OCI-LY1 (cell line): ENCODE measurements around the gene CTTNBP2.

Source experiments
- EZH2 ChIP-seq: fragments of 200-600 bp; sonication (generic), shearing (Covaris generic); IDR thresholded peaks from 2 replicates; pipeline ENCODE4 v1.8.0; 2017; ENCODE audit warnings: borderline replicate concordance, mixed run types, mild to moderate bottlenecking, antibody characterized with exemption, low read length, moderate library complexity, mixed read lengths
- TF ChIP-seq, protein P1 (sequence below): fragments of 200-600 bp; sonication (generic), shearing (Covaris generic); IDR thresholded peaks from 2 replicates; pipeline ENCODE4 v1.5.1; 2017; ENCODE audit warnings: mild to moderate bottlenecking, antibody characterized with exemption, low read length, moderate library complexity, mixed read lengths

DNA sequence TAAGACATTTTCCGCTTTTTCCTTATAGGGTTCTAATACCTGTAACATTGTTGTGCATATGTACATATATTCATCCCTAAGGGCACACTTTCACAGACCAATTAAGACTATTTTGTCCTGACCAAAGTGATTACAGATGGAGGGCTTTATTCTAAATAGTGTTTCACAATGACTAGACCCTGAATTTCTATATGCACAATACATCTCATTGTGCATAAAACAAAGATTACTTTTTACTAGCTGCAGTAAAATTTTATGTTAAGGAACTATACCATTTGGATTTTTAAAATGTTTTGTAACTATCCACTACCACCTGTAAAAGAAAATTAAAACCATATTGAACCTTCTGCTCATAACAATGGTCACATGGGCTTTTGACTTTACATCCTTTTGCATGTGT is 87.8 kb downstream of the CTTNBP2 start:
- TF ChIP-seq, protein P1, sequence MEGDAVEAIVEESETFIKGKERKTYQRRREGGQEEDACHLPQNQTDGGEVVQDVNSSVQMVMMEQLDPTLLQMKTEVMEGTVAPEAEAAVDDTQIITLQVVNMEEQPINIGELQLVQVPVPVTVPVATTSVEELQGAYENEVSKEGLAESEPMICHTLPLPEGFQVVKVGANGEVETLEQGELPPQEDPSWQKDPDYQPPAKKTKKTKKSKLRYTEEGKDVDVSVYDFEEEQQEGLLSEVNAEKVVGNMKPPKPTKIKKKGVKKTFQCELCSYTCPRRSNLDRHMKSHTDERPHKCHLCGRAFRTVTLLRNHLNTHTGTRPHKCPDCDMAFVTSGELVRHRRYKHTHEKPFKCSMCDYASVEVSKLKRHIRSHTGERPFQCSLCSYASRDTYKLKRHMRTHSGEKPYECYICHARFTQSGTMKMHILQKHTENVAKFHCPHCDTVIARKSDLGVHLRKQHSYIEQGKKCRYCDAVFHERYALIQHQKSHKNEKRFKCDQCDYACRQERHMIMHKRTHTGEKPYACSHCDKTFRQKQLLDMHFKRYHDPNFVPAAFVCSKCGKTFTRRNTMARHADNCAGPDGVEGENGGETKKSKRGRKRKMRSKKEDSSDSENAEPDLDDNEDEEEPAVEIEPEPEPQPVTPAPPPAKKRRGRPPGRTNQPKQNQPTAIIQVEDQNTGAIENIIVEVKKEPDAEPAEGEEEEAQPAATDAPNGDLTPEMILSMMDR = no peak
- no peak for TF ChIP-seq EZH2
